GM19452 (cell line): Measurements from ENCODE around the gene ANKRD11.
"Not testable (repeated sequence)": the region's sequence is repeated elsewhere in the genome, so short reads cannot be mapped to it uniquely, and the experiment has no call there.

Experiments
- ATAC-seq: cut with Tn5 transposase; IDR thresholded peaks from one replicate; pipeline ENCODE4 v1.9.1; 2021; ENCODE audit not compliant: unreplicated experiment

ANKRD11 gene

DNA sequence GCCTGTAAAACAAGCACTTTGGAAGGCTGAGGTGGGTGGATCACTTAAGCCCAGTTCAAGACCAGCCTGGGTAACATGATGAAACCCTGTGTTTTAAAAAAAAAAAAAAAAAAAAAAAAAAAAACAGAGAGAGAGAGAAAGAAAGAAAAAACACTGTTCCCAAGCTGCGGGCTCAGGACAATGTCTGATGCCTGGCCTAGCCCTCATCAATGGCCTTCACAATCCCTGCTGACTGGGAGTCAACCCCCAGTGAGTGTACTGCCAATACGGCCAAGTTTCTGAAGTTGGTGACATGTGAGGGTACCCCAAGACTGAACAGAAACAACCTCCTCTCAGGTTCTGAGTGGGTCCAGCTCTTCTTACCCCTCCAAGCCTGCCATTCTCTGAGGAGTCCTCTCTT lies 156.3 kb downstream of the ANKRD11 start:
- no peak for ATAC-seq

DNA sequence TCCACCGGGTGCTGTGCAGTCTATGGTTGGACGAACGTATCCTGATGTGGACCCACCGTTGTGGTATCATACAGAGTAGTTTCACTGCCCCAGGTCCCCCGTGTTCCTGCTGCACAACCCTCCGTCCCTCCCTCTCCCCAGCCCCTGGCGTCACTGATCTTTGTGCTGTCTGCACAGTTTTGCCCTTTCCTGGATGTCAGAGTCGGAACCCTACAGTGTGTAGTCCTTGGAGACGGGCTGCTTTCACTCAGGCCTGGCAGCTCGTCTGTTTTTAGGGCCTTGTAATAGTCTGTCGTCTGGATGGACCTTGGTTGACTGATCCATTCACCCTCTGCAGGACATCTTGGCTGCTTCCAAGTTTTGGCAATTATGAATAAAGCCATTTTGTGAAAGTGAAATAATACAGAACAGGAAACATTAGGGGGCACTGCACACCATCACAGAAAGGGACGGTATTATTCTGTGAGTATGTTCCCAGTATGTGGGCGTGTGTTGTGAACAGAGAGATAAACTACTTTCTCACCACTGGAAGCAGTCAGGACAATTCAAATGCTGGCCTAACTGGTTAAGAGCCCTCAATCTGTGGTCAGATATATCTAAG lies 156.9 kb downstream of the ANKRD11 start:
- ATAC-seq: not testable (repeated sequence)

DNA sequence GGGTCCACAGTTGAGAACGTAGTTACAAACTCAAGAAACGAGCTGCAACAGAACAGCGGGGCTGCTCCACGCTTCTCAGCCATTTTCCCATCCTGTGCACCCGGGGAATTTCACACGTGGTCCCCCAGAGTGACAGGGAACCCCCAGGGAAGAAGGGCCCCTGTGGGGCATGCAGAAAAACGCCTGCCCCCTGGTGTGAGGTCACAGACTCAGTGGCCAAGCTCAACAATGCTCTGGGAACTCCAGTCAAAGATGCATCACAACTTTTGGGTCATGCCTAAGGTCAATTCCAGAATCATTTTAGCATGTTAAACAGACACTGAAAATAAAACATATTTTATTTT lies 157.5 kb downstream of the ANKRD11 start:
- no peak for ATAC-seq

DNA sequence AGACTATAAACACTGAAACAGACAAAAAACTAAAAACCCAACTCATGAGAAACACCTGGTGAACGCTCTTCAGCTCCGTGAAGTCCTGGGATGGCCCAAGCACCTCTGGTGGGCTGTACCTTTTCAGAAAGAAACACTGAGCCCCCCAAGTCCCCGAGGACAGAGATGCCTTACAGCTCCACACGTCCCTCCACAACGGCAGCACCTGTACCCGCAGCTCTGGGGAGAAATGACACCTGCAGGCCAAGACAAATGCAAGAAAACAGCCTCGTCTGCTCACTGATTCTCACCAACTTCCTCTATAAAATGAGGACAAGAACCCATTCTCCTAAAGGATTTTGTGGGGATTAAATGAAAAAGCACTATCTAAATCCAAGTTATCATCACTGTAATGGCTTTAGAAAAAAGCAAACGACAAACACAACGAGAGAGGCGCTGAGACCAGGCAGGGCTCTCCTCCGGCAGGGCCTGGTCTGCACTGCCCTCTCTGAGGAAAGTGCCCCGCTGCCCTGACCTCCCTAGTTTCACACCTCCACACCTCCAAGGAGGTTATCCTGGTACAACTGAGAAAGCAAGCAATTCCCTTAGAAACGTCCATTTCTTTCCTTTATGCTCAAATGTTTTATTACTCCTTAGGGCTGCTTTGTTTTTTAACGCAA lies 158.0 kb downstream of the ANKRD11 start:
- ATAC-seq: no peak

DNA sequence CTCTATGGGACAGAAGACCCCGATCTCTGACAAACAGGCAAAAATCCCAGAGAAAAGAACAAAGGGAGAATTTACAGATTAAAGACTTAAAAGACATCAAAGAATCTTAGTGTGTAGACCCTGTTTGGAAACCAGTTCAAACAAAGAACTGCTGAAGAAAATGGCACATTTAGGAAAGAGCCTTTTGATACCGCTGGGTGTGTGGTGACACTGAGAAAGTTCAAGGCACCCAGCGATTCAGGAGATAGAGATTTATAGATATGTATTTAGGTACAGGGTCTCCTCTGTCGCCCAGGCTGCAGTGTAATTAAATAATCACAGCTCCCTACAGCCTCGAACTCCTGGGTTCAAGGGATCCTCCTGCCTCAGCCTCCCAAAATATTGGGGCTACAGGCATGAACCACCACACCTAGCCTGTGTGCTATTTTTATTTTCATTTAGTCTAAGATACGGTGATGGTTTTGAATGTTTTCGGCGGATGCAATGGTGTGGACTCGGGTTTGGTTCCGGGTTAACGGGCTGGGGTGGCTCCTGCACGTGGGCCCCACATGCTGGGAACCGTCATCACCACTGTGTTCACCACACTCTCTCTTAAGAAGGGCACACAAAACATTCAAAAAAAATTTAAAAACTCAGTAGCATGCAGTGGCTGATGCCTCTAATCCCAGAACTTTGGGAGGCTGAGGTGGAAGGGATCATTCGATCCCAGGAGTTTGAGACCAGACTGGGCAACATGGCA lies 158.8 kb downstream of the ANKRD11 start:
- ATAC-seq: no peak

DNA sequence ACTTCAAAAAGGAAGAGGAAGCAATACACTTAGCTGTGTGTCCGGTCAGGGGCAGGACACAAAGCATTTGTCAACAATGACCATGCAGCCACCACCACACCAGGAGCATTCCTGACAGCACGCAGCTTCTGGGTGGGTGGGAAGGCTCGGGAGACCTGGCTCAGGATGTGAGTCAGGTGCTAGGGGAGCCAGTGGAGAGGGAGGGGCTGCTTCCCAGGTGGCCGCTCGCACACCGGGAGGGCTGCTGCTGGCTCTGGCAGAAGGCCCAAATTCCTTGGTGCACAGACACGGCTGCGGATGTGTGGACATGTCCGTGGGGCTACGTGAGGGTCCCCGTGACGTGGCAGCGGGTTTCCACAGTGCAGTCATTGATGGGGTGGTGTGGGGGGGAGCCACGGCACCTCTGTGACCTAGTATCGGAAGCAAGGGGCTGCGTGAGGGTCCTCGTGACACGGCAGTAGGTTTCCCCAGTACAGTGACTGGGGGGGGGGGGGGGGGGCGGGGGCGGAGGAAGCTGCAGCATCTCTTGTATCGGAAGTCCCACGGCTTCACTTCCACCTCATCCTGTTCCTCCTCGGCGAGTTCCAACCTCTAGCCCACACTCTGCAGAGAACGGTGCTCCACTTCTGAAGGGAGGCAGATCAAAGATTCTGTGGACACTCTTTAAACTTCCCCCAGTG lies 160.0 kb downstream of the ANKRD11 start:
- no peak for ATAC-seq

DNA sequence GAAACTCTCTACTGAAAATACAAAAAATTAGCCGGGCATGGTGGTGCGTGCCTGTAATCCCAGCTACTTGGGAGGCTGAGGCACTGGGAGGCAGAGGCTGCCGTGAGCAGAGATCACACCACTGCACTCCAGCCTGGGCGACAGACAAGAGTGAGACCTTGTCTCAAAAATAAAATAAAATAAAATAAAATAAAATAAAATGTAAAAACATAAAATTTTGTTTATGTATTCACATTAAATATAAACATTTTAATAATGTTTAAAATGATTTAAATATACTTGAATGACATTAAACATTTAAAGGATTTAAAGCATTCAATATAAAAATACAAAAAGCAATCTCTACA lies 160.6 kb downstream of the ANKRD11 start:
- not testable (repeated sequence) for ATAC-seq

DNA sequence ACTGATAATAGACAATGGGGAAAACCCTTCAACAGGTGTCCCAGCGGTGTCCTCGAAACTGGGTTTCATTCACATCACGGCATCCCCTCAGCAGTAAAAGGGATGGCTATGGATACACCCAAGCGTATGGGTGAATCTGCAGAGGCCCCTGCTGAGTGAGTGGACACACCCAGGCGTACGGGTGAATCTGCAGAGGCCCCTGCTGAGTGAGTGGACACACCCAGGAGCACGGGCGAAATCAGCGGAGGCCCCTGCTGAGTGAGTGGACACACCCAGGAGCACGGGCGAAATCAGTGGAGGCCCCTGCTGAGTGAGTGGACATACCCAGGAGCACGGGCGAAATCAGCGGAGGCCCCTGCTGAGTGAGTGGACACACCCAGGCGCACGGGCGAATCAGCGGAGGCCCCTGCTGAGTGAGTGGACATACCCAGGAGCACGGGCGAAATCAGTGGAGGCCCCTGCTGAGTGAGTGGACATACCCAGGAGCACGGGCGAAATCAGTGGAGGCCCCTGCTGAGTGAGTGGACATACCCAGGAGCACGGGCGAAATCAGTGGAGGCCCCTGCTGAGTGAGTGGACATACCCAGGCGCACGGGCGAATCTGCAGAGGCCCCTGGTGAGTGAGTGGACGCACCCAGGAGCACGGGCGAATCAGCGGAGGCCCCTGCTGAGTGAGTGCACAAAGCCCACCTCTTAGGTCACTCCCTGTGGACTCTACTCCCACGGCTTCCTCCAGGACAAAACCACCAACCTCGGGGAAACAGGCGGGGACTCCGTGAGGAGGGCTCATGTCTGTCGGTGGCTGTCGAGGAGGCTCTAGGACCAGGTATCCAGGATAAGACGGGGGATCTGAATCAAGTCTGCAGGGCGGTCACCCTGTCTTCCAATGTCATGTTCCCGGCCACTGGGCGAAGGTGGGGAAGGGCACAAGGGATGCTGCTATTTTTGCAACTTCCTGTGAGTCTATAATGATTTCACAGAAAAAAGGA lies 161.7 kb downstream of the ANKRD11 start:
- ATAC-seq: not testable (repeated sequence)

DNA sequence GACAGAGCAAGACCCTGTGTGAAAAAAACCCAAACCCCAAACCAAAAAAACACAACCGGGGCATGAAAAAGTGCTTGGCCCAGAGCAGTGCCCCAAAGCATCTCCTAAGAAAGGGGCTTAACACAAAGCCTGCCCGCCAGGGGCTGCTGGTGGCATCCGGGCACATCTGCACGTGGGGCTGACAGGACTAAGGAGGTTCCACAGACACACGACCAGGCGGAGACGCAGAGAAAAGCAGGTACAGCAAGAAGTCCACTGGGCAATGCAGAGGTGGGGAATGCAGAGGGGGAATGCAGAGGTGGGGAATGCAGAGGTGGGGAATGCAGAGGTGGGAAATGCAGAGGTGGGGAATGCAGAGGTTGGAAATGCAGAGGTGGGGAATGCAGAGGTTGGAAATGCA lies 163.6 kb downstream of the ANKRD11 start:
- no peak for ATAC-seq

DNA sequence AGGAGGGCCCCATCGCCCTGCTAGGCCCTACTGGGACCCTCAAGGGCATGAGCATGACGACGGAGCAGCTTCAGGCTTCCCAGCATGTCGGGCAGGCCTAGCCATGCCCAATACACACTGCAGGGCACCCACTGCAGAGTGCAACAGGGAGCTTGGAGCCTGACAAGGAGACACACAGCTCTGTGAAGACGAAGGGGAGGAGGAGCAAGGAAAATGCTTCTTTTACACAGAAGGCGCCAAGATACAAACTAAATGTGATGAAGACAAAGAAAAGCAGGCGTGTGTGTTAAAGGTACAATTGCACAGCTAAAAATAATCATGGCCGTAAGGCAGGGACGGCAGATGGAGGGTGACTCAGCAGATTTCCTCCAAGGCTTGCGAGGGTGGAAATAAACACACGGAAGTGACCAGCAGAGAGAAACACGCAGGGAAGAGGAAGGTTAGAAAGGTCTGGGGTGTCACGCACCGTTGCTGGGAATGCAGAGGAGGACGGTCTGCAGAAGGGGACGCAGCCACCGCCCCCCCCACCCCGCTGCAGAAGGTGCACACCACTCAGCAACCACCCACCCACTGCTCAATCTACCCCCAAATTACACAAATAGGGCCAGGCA lies 164.4 kb downstream of the ANKRD11 start:
- no peak for ATAC-seq

DNA sequence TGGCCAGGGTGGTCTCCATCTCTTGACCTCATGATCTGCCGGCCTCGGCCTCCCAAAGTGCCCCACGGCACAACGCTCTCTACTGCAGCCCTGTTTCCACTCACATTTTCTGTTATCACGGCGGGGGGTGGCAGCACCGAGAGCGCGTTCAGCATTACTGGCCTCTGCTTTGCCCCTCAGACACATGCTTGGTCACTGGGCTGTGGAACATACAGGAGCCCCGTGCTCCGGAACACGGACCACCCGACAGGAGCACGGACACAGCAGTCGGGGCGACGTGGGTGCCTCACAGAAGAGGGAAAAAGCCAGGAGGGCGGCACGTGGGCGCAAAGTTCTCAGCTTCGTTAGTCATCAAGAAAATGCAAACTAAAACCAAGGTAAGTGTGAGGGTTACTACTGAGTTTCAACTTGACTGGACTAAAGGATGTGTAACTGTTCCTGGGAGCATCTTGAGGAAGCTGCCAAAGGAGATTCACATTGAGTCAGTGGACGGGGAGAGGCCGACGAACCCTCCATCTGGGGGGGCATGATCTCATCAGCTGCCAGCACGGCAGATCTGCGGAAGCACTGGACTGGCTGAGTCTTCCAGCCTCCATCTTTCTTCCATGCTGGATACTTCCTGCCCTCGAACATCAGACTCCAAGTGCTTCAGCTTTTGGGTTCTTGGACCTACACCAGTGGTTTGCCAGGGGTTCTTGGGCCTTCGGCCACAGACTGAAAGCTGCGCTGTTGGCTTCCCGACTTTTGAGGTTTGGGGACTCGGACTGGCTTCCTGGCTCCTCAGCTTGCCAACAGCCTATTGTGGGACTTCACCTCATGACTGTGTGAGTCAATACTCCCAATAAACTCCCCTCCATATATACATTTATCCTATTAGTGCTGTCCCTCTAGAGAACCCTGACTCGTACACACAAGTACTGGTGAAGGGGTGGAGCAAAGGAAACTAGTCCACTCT lies 166.0 kb downstream of the ANKRD11 start:
- no peak for ATAC-seq

DNA sequence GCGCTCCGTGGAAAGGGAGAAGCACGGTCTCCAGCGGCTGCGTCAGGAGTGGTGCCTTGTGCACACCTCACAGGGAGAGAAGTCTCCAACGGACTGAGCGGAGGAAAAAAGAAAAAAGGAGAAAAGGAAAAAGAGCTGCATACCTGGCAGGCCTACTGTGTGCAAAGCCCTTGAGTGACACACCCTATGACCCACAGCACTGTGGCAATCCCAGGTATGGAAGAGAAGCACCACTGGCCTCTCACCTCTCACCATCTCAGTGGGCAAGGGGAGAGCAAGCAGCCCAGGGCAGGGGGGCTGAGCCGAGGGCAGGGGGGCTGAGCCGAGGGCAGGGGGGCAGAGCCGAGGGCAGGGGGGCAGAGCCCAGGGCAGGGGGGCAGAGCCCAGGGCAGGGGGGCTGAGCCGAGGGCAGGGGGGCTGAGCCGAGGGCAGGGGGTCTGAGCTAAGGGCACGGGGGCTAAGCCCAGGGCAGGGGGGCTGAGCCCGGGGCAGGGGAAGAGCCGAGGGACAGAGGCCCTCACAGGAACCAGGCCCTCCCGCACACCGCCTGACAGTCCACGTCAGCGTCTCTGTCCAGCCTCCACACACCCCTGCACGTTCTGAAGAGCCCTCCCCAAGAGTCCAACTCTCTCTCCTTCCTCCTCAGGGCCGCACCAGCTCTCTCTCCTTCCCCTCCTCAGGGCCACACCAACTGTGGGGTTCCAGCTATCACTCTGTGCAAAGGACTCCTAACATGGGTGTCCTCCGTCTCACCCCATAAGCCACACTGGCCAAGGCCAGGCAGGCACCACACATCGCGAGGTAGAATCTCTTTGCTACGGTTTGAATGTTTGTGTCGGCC lies 167.0 kb downstream of the ANKRD11 start:
- ATAC-seq: no peak

DNA sequence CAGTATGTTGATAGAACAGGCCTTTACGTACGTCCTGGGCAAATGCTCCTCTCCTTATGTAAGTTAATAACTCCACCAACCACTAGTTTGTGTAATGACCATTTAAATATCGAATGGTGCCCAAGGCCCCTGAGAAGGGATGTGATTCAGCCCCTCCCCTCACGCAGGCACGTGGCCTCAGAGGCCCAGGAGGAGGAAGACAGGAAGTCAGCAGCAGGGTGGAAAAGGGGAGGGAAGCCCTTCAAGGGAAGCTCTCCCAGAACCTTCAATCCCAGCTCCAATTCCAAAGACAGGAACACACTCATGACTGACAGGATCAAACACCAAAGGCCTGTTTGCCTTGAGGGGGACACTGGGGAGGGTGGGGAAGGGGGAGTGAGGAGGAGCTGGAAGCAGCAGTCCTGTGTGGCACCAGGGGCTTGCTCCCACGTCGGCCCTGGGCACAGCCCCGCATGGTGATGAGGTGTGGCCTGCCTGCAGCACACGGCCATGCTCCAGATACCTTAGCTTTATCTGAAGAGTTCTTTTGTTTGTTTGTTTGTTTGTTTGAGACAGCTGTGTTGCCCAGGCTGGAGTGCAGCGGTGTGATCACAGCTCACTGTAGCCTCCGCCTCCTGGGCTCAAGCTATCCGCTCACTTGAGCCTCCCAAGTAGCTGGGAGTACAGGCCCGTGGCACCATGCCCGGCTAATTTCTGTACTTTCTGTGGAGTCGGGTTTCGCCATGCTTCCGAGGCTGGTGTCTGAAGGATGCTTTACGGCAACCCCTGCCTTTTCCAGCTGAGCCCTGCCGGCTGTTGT lies 167.8 kb downstream of the ANKRD11 start:
- no peak for ATAC-seq

DNA sequence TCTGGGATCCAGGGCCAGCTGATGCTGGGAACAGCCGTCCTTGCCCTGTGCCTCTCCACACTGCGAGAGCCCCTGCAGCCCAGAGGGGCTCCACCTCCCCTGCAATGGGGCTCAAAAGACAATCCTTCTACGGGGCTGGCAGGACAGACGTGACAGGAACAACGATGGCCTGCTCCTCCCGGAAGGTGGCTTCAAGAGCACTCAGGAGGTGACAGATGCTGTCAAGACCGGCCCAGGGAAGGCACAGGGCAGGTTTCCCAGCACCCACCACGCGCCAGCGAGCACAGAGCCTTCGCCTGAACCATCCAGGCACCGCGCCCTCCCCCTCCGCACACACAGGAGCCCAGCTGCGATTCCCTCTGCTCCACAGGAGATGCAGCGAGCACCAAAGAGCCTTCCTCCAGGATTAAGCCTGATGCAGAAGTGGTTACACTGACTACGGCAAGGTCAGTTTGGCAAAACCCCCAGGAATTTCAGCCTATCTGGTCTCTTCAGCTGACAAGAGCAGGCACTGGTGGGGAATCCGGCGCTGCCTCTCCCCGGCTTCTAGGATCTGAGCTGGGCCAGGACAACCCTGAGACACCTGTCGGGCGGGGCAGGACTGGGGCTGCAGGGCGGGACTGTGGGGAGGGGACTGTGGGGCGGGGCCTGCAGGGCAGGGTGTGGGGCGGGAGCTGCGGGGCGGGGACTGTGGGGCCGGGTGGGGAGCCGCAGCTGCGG lies 169.4 kb downstream of the ANKRD11 start:
- no peak for ATAC-seq

DNA sequence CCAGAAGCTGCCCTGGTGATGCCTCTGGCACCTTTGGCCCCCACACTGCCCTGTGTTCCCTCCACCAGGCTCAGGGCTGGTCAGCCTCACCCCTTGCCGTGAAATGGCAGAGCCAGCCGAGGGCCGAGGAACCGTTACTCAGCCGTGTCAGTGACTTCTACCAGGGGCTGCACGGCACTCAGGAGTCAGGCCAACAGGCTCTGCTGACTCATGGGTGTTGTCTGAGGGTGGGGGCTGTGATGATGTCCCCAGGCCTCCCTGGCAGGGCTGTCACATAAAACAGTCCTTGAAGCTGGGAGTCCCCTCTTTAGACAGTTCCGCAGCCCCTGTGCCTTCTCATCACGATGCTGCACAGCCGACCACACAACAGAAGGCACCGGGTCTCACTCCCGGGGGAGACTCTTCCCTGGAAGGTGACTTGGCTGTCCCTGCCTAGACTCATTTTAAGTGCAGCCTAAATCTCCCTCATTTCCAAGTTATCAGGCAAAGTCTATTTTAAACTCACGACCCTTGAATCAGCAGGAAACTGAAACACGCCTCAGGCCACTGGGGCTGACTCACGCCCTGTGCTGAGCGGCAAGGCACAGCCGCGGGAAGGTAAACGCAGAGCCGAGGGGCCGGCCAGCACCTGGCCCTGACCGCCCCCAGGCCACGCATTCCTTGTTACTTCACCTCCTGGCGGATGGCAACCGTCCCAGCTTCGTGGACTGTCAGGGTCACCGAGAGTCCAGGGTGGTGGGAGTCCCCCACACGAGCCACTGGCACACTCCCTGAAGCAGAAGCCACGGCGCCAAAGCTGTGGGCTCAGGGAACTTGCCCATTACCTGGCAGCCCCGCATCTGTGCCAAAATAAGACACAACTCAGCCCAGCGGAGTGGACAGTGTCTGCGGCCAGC lies 170.2 kb downstream of the ANKRD11 start:
- ATAC-seq: peak; percentile 39

DNA sequence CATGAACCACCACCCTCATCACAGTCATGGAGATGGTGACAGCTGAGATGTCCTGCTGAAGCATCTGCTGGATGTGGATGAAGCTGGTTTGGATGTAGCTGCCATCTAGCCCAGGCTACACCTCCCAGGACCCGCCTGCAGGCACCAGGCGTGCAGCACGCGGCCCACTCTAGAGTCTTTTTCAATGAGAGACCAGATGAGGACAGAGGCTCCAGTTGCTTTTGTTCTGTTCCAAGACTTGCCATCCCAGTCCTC lies 170.8 kb downstream of the ANKRD11 start:
- ATAC-seq: no peak
